Cardiac septum (tissue), 1 donor: Measurements from ENCODE around the gene NEFH. TPM values are rescaled to one million over a fixed set of nuclear protein-coding genes. Genes with fewer than 3 reads are reported as not detected.

Experiments used
- DNase-seq: peaks from one replicate; pipeline ENCODE4 v3.0.0-alpha.2; 2020; ENCODE audit warnings: low spot score
- intact Hi-C: fragments of 100-400 bp; cut with DNase I; formaldehyde crosslinking; loops from one replicate; pipeline ENCODE4 v1.14.0; 2022
- total RNA-seq: library from RNA; stranded (reverse); fragmentation: NEBNext Ultra II Directional; extraction: Animal tissue kit (Norgen Biotek cat#: 25700); gene quantifications from one replicate; pipeline ENCODE4 v1.2.1, GENCODE V29; 2021
- donor health status: DM: no; HTN: no; CAD: no.

NEFH gene
- total RNA-seq, 1 donor from 2014 or later = 0.22 TPM

- intact Hi-C loops = no loop called here
- DNase-seq = no peak
Measured at GRCh38 chr22:29461263-29461662, 18.8 kb upstream of the NEFH start.

GRCh38 chr22:29463629-29464028 is 16.4 kb upstream of the NEFH start:
- intact Hi-C loops = no loop called here
- DNase-seq = no peak

GRCh38 chr22:29464581-29464980 is 15.4 kb upstream of the NEFH start:
- intact Hi-C loops = no loop called here
- no peak for DNase-seq

GRCh38 chr22:29469755-29470154 is 10.3 kb upstream of the NEFH start:
- intact Hi-C loops = no loop called here
- no peak for DNase-seq

- intact Hi-C loops = no loop called here
- DNase-seq = no peak
Measured at GRCh38 chr22:29470159-29470855, 9.7 kb upstream of the NEFH start.

- DNase-seq = no peak
- intact Hi-C loops = no loop called here
Measured at GRCh38 chr22:29473001-29473400, 7.0 kb upstream of the NEFH start.

GRCh38 chr22:29475550-29475949 is 4.5 kb upstream of the NEFH start:
- DNase-seq = no peak
- intact Hi-C loops = no loop called here

- DNase-seq = no peak
- intact Hi-C loops = no loop called here
Measured at GRCh38 chr22:29476116-29476515, 3.9 kb upstream of the NEFH start.

GRCh38 chr22:29477723-29478318 is 2.2 kb upstream of the NEFH start:
- DNase-seq = no peak
- intact Hi-C loops = no loop called here

- intact Hi-C loops = no loop called here
- DNase-seq = no peak
Measured at GRCh38 chr22:29478326-29479276, 1.4 kb upstream of the NEFH start.

- no peak for DNase-seq
- intact Hi-C loops = no loop called here
Measured at GRCh38 chr22:29480262-29480511, 169 bp downstream of the NEFH start.

GRCh38 chr22:29480512-29481264 is 670 bp downstream of the NEFH start:
- intact Hi-C loops = no loop called here
- DNase-seq = no peak

- DNase-seq = no peak
- intact Hi-C loops = no loop called here
Measured at GRCh38 chr22:29481265-29482000, 1.4 kb downstream of the NEFH start.

- intact Hi-C loops = no loop called here
- DNase-seq = no peak
Measured at GRCh38 chr22:29482253-29482652, 2.2 kb downstream of the NEFH start.

- intact Hi-C loops = no loop called here
Measured at GRCh38 chr22:29482726-29483125, 2.7 kb downstream of the NEFH start.

GRCh38 chr22:29483254-29483653 is 3.2 kb downstream of the NEFH start:
- intact Hi-C loops = no loop called here

More at GRCh38 chr22:29482726-29483125, 2.7 kb downstream of the NEFH start:
- no peak for DNase-seq

GRCh38 chr22:29484642-29485041 is 4.6 kb downstream of the NEFH start:
- no peak for DNase-seq
- intact Hi-C loops = no loop called here

More at GRCh38 chr22:29483254-29483653, 3.2 kb downstream of the NEFH start:
- no peak for DNase-seq

- intact Hi-C loops = no loop called here
Measured at GRCh38 chr22:29485448-29485847, 5.4 kb downstream of the NEFH start.

GRCh38 chr22:29487426-29487986 is 7.5 kb downstream of the NEFH start:
- intact Hi-C loops = no loop called here
- no peak for DNase-seq

More at GRCh38 chr22:29485448-29485847, 5.4 kb downstream of the NEFH start:
- no peak for DNase-seq
